GM18870 (cell line): ENCODE results near the gene MTCL1.

Source experiments
- ATAC-seq: cut with Tn5 transposase; IDR thresholded peaks from one replicate; pipeline ENCODE4 v1.9.1; 2021; ENCODE audit warnings: moderate library complexity; ENCODE audit not compliant: unreplicated experiment

Gene MTCL1

DNA sequence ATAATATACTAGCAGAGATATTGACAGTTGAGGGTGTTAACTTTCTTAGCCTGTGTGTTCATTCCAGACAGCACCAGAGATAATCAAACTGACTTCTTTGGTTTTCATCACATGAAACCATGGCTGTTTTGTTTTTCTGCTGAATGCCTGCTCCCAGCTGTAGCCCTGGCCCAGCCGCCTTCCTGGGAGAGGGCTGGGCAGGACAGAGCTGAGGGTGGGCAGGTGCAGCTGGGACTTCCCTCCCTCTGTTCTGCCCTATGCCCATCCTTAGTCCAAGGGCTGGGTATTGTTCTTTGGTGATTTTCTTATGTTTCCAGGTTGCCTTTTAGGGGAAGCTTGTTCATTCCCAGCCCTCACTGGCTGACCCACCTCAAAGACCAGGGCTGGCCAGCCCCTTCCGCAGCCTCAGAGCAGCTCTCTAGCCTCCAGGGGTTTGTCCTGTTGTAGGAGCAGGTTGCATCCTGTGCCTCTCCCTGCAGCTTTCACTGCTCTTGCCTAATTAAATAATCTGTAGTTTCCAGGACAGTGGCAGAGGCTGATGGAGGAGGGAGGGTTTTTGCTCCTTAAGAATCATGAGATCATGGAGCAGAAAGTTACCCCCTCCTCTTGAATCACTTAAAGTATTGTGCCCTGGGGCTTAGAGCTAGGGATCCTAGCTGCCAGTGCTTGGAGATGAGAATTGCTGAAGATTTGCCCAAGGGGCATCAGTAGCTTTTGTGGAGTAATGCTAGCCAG is 61.4 kb downstream of the MTCL1 start:
- no peak for ATAC-seq

GRCh38 chr18:8767340-8767739 is 62.0 kb downstream of the MTCL1 start:
- no peak for ATAC-seq

GRCh38 chr18:8769509-8770095 is 64.2 kb downstream of the MTCL1 start:
- ATAC-seq, result no peak

DNA sequence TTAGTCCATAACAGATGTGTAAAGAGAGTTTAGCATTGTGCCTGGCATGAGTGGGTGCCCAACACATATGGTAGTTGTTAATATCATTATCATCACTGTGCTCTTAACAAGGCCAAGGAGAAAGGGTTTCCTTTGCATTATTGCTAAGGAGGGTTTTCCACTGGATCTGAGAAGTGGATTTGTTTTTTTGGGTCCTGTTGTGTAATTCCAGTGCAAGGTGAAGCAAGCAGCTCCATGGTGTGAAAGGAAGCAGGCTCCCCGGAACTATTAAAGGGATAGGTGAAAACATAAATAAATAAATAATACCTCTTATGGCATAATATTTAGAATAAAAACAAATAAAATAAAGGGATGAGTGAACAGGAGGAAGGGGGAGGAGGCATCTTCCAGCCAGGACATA is 65.3 kb downstream of the MTCL1 start:
- ATAC-seq, result no peak

DNA sequence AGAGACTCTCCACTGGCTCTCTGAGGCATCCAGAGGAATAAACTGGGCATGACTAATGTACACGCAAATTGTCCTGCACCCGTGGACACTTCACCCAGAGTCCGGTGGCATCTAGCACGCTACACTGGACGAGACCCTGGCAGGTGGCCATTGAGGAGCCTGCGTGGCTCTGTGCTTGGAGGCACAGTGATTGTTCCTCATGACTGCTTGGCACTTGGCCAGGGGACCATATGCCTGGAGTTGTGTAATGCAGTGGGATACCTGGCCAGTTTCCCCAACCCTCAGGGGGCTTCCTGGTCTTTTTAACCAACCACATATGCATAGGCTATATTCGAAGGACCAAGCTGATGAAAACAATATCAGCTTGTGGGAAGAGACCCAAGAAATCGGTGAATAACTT is 66.6 kb downstream of the MTCL1 start:
- ATAC-seq, result no peak

GRCh38 chr18:8773980-8774379 is 68.6 kb downstream of the MTCL1 start:
- no peak for ATAC-seq

GRCh38 chr18:8776013-8776943 is 70.9 kb downstream of the MTCL1 start:
- no peak for ATAC-seq

- no peak for ATAC-seq
Measured at GRCh38 chr18:8777846-8778245, 72.5 kb downstream of the MTCL1 start.

DNA sequence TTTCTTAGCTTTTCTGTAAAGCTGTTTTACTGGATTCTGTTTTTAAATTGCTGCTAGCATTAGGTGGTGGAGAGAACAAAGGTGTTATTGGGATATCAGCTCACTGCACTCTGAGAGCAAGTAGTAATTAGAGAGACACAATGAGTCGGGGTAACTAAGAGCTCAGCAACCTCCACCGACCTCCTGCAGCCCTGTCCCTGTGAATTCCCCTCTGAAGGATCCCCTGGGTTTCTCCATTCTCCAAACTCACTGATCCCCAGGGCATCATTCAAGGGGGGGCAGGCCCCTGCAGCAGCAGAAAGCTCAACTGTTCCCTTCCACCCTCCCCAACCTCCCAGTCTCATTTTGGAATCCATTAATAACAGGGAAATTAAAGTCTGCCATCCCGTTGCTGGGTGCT is 73.0 kb downstream of the MTCL1 start:
- ATAC-seq, result no peak

GRCh38 chr18:8778824-8779223 is 73.5 kb downstream of the MTCL1 start:
- no peak for ATAC-seq

DNA sequence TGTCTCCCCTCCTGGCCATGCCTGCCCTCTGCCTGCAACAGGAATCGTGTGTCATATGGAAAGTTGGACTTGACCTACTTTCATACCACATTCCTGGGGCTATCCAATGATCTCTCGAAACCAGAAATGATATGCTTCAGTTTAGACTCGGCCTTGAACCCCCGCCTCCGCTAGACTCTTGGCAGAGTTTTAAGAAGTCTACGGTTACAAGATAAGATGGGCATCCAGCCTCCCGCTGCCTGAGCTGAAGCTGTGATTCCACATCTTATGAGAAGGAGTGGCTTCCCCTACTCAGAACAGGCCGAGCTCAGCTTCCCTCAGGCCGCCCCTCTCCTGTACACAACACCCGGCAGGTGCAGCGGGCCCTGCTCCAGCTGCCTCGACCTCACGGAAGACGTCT is 73.9 kb downstream of the MTCL1 start:
- no peak for ATAC-seq

DNA sequence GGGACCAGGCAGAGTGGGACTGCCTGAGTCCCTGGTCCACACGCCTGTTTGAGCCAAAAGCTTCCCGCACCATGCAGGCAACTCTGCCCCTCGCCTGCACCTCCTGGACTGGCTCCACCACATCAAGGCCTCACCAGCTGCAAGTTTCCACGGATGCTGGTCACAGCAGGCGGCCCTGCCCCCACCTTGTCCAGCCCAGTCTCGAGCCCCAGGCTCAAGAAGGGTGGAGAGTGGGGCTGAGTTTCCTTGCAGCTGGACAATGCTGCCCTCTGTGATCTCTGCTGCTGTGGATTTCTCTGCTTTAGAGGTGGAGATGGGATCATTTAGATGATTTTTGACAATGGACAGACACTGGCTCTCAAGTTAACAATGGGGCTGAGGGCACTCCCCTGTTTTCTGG is 74.9 kb downstream of the MTCL1 start:
- no peak for ATAC-seq

DNA sequence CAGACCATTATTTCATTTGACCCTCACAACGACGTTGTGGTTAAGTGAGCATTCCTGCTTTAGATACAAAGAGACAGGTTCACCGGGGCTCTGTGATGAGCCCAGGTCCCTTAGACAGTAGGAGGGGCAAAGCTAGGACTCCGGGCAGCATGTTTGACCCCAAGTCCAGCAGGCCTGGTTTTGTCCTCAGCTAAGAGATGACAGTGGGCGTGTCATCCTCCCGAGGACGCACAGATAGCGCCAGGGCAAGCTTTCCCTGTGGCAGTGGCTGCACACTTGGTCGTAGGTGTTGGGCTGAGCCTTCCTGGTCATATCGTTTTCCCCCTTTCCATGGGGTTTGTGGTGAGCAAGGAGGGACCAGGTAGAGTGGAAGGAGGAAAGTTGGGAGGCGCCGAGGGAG is 76.3 kb downstream of the MTCL1 start:
- ATAC-seq, result no peak

- no peak for ATAC-seq
Measured at GRCh38 chr18:8783335-8783993, 78.1 kb downstream of the MTCL1 start.

DNA sequence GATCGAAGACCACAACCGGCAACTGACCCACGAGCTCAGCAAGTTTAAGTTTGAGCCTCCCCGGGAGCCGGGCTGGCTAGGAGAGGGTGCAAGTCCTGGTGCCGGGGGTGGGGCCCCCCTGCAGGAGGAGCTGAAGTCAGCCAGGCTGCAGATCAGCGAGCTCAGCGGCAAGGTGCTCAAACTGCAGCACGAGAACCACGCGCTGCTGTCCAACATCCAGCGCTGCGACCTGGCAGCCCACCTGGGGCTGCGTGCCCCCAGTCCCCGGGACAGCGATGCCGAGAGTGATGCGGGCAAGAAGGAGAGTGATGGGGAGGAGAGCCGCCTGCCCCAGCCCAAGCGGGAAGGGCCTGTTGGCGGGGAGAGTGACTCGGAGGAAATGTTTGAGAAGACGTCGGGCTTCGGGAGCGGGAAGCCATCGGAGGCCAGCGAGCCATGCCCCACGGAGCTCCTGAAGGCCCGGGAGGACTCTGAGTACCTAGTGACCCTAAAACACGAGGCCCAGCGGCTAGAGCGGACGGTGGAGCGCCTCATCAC is 78.7 kb downstream of the MTCL1 start:
- ATAC-seq, result no peak

DNA sequence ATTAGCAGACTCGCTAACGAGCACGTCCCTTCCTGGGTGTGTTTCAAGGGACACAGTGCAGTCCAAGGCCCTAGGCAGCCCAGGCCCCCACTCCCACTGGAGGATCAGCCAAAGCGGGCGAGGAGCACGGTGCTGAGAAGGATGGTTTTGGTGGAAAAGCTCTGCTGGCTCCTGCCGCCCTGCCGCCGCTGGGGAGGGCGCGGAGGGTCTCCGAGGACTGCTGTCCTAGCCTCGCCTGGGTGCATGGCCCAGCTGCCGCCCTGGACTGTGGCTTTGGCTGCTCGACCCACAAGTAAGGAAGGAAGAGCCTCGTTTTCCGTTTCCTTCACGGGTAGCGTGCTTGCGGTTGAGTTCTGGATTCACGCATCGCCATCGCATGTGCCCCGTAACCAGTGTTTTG is 79.9 kb downstream of the MTCL1 start:
- no peak for ATAC-seq

GRCh38 chr18:8785855-8786482 is 80.6 kb downstream of the MTCL1 start:
- no peak for ATAC-seq

DNA sequence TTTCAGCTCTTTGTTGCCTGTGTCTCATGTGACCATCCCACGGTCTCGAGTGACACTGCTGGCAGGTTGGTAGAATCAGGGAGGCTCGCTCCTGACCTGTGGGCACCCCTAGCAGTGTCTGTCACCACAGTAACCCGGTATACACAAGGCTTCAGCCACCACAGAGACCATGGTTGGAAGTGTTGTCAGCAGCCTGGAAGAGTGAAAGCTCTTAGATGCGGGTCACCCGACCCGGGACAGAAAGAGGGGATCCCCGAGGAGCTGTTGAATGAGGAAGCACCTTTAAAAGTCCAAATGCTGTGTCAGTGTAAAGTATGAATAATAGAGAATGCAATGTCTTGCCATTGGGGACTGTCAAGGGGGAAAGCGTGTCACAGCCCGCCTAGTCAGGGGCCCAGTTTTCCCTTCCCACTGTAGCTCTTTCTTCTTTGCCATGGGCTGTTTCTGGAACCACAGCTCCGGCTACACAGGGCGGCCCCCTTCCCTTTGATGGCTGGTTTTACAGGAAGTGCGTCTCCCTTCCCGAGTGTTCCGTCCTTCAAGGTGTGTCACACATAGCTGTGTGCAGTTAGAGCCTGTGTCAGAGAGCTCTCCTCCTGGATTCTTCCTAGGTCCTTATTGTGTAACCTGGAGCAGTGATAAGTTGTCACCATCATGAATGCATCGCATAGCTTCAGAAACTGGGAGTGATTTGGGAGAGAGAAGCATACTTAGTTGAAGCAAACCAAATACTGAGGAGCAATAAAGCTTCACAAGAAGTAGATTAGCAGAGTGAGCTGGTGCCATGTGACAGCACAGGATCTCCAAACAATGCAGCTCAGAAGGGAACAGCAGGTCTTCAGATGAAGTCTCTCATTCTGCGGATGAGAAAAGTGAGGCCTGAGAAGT is 81.4 kb downstream of the MTCL1 start:
- ATAC-seq, result no peak

- no peak for ATAC-seq
Measured at GRCh38 chr18:8787371-8787670, 82.0 kb downstream of the MTCL1 start.

GRCh38 chr18:8787794-8788193 is 82.4 kb downstream of the MTCL1 start:
- no peak for ATAC-seq
